Measurements from ENCODE around the gene SORCS2.

The SORCS2 gene

DNA sequence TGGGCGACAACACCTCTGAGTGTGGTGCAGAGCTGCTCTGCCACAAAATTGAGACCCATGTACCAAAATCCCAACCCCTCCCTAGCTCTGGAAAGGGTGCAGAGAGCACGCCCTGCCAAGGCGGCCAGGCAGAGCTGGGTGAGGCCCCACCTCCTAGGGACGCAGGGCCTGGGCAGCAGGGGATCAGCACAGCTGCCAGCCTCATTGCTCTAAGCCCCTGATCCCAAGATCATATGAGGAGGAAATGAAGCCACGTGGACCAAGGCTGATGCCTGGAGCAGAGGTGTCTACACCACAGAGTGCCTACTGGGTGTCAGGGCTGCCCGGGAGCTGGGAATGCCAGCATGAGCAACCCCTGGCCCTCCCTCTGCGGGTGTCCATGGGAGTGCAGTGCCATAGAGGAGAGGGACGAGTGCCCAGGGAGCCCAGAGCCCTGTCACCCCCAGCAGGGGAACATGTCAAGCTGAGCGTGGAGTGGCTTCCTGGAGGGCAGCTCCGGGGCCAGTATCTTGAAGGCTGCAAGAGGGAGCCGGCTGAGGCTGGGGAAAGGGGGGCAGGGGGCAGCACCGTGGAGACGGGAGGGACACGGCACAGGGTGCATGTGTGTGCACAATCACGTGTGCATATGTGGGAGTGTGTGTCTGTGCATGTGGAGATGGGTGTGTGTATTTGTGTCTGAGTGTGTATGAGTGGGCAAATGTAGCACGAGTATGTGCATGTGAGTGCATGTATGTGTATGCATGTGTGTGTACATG lies 306.3 kb downstream of the SORCS2 start:
- DNase-seq: no peak

- DNase-seq: no peak
These were observed 307.3 kb downstream of the SORCS2 start for GRCh38 chr4:7499661-7500060.

GRCh38 chr4:7500404-7500803 lies 308.1 kb downstream of the SORCS2 start:
- no peak for DNase-seq

- no peak for DNase-seq
These were observed 309.0 kb downstream of the SORCS2 start for GRCh38 chr4:7501314-7501713.

- DNase-seq: no peak
These were observed 309.5 kb downstream of the SORCS2 start for GRCh38 chr4:7501873-7502272.

DNA sequence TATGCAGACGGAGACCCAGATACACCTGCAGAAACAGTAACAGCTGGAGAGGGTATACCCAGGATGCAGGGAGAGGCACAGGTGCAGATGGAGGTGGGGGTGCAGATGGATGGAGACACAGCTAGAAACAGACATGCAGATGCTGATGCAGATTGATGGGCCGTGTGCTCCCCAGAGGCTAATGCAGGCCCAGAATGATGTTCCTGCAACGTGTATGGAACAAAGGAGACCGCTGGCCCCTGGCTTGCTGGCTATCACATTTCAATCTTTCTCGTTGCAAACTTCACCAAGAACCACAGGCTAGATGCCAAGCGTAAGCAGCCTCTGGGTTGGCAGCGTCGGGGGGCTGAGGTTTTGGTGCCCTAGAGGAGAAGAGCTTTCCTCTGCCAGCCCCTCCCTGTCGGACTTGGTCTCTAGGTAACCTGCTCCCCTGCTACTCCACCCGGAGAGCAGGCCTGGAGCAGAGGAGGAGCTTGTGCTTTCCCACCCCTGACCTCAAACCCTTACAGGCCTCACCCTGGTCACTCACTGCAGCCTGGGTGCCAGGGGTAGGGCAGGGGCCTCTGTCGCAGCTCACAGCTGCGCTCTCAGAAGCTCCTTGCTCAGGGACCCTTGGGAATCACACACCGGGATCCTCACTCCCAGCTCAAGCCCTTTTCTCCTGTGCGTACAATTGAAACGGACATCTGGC lies 311.4 kb downstream of the SORCS2 start:
- no peak for DNase-seq

GRCh38 chr4:7505116-7505900 lies 313.0 kb downstream of the SORCS2 start:
- no peak for DNase-seq

DNA sequence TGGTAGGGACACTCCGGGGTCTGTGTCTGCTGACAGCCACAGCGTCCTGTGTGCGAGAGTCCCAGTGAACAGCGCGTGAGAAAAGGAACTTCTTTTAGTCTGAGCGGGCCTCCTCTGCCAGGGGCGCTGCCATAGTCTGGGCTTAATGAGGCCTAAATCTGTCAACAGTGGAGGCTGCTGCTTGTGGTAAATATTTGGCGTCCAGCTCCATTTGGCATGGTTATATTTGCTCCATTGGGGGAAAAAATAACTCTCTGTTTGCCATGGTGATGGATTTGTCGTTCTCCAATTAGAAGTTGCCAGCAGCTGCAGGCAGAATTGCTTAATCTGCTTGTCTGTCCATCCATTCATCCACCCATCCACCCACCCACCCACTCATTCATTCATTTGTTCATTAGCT lies 313.8 kb downstream of the SORCS2 start:
- no peak for DNase-seq

DNA sequence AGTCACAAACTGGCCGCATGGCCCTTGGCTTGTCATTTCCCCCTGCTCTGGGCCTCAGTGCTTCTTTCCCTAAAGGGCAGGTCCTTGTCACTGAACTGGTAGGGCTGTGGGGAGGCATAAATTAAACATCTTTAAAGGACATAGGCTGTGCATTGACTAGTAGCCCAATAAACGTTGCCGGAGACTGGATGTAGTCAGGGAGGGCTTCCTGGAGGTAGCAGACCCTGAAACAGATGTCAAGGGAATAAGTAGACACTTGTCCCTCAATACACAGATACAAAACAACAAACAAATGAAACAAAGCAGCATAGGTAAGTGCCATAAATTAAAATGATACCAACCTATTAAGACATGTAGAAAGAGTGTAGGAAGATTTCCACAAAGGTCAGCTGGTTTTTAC lies 314.2 kb downstream of the SORCS2 start:
- DNase-seq: no peak

- DNase-seq: no peak
These were observed 315.0 kb downstream of the SORCS2 start for GRCh38 chr4:7507381-7507780.

DNA sequence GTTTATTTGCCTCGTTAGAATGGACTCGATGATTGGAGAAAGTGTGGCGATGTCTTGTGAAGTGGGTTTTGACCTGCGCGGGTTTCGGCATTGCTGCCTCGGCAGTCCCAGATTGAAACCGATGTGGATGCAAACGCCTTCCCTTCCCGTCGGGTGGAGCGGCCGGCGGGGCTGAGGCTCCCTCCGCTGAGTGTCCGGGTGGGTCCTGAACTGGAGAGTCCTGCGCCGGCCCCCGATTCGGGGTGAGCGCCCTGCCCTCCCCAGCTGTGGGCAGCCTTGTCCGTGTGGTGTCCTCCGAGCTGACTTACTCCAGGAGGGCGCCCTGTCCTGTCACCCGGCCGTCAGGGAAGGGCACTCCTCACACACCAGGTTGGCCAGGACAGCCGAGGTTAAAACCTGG lies 317.7 kb downstream of the SORCS2 start:
- DNase-seq: no peak

DNA sequence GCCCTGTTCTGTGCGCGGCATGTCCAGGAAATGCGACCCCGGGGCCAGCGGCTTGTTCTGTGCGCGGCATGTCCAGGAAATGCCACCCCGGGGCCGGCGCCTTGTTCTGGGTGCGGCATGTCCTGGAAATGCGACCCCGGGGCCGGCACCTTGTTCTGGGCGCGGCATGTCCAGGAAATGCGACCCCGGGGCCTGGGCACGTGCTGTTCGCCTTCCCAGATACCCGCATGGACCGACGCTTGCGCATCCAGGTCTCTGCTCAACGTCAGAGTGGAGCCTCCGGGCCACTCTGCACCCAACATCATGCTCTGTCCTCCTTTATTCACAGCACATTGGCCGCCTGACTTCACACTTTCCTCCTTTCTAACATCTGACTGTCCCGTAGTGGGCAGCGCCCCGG lies 318.2 kb downstream of the SORCS2 start:
- DNase-seq: no peak

- DNase-seq: no peak
These were observed 319.2 kb downstream of the SORCS2 start for GRCh38 chr4:7511525-7511924.

GRCh38 chr4:7512428-7512827 lies 320.1 kb downstream of the SORCS2 start:
- DNase-seq: no peak

DNA sequence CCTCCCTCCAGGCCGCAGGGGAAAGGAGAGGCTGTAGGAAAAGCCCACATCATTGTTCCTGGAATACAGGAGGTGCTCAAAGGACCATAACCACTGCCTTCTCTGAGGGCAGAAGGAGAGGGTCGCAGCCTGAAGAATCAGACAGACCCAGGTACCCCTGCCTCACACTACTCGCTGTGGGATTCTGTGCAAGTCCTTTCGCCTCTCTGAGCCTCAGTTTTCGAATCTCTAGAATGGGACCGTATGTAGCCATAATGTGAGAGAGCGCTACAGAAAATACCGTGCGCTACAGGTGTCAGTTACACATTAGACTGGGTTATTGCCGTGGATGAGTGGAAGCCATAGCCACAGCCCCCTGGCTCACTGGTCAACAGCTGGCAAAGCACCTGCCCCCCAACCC lies 320.6 kb downstream of the SORCS2 start:
- no peak for DNase-seq

DNA sequence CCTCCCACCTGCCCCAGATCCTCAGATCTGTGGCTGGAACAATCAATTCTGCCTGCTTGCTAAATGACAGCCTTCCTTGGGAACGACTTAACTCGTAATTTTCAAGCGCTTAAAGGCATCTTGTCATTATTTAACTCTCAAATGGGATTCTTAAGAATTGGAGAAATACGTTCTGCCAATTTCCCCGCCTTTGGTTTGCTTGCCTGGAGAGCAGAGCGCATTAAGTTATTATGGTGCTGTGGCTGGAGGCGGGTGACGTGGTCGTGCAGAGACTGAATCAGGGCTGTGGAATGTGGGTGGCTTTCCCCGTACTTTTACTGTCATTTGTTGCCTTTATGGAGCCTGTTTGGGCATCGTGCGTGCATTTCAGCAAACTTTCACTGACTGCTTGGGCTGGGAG lies 321.3 kb downstream of the SORCS2 start:
- no peak for DNase-seq

- DNase-seq: no peak
These were observed 321.9 kb downstream of the SORCS2 start for GRCh38 chr4:7514281-7514680.

DNA sequence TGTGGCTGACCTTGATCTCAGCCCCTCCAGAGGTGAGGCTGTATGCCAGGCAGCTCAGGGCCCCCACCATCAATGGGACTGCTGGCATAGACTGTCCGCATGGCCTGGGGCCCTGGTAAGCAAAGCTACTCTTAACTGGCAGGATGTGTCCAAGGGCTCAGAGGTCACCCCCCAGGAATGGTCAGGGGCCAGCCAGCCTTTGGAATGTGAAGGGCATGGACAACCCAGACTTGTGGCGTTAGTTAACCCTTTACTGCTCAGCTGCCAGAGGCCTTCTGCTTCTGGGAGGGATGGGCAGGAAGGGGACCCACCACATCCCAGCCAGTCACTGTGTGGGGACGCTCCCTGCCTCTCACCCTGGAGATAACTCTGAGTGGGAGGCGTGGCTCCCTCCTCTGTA lies 322.5 kb downstream of the SORCS2 start:
- no peak for DNase-seq

- no peak for DNase-seq
These were observed 323.1 kb downstream of the SORCS2 start for GRCh38 chr4:7515390-7515902.

GRCh38 chr4:7516096-7516772 lies 323.9 kb downstream of the SORCS2 start:
- DNase-seq: no peak

DNA sequence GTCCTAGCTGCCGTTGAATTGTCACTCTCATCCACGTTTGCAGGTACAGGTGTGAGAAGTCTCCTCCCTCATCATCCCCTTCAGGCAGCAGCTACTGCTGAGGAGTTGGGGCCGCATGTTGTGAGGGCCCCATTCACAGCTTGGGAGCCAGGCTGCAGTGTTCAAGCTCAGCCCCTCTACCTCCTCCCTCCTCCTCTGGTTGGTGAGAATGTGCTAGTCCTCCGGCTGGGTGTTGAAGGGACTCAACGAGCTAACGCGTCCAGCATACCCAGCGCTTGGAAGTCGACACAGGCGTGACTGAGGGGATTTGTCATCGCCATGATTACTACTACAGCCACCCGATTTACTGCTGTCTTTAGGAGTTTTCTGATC lies 324.4 kb downstream of the SORCS2 start:
- no peak for DNase-seq

DNA sequence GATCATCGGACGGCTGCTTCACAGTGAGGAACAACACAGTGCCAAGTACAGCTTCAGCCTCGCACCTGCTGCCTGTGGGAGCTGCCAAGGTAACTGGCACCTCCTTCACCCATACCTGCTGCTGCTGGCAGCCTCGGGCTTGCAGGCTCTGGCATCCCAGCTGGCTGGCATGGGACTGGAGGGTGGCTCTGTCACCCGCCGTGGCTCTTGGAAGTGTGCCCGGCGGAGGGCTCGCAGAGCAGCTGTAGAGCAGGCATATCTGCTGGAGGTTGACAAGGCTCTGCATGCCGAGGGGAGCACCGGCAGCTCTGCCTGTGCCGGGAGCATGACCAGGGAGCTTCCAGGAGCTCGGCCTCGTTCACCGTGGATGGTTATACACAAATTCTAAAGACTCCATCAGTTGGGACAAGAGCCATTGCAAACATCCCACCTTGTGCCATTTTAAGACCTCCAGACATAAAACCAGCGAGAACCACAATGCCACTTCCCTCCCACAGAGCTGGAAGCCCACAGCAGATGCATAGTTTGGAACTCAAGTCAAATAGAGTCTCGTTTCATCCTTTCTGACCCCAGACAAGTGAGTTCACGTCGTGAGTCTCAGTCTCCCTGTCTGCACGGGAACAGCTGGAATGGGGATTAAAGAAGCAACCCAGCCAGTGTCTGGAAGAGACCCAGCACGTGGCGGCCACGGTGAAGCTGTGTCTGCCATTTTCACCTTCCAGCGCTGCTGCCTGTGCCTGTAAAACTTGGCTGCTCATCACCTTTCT lies 326.7 kb downstream of the SORCS2 start:
- no peak for DNase-seq

Measured in DMS53 (cell line).